ENCODE data around the gene NATD1. TPM values are rescaled to one million over a fixed set of nuclear protein-coding genes. Genes with fewer than 3 reads are reported as not detected.
A peak's percentile ranks its signal among the peaks of the same experiment; 100 is the strongest.

NATD1 gene
- total RNA-seq, 1 donor from 2014 or later, result 4.2 TPM

GRCh38 chr17:21282231-21282630, 29.0 kb upstream of the NATD1 start:
- intact Hi-C loops (cut with DNase I), result loop anchor here (10.0 kb wide), 1 partner anchor 157 kb away; the partner anchor contains the start of gene DHRS7B
- H3K4me1 ChIP-seq, result peaks cover 68% of the 10 kb centered on the region
- H3K4me3 ChIP-seq, result no peak overlapping the region
- H3K36me3 ChIP-seq, result no peaks in the 10 kb centered on the region
- TF ChIP-seq CTCF (IDR thresholded peaks at IDR 0.05) (no peak), POLR2AphosphoS5 (IDR thresholded peaks at IDR 0.05; ENCODE audit: insufficient read depth in 1 of 2, low read depth in 1 of 2) (peak in 1 of 2 donors; percentile 76), POLR2A (IDR thresholded peaks at IDR 0.05) (no peak)
- no peak for DNase-seq (ENCODE audit: extremely low spot score in 2 of 2)
- no peaks in the 10 kb centered on the region for H3K27me3 ChIP-seq
- H3K27ac ChIP-seq, result peak overlapping the region; percentile 94
- H3K9me3 ChIP-seq, result no peaks in the 10 kb centered on the region

GRCh38 chr17:21280081-21280518, 26.9 kb upstream of the NATD1 start:
- H3K27me3 ChIP-seq, result no peaks in the 10 kb centered on the region
- TF ChIP-seq POLR2A (IDR thresholded peaks at IDR 0.05) (no peak), CTCF (IDR thresholded peaks at IDR 0.05) (peak; percentile 86 to 96 (median 92)), POLR2AphosphoS5 (IDR thresholded peaks at IDR 0.05; ENCODE audit: insufficient read depth in 1 of 2, low read depth in 1 of 2) (peak in 1 of 2 donors; percentile 21)
- intact Hi-C loops (cut with DNase I), result loop anchor here (10.0 kb wide), 1 partner anchor 155 kb away; the partner anchor contains the start of gene DHRS7B
- no peak overlapping the region for H3K27ac ChIP-seq
- H3K9me3 ChIP-seq, result no peaks in the 10 kb centered on the region
- no peaks in the 10 kb centered on the region for H3K36me3 ChIP-seq
- peaks cover 57% of the 10 kb centered on the region for H3K4me1 ChIP-seq
- H3K4me3 ChIP-seq, result no peak overlapping the region
- no peak for DNase-seq (ENCODE audit: extremely low spot score in 2 of 2)

GRCh38 chr17:21279582-21279981, 26.4 kb upstream of the NATD1 start:
- H3K36me3 ChIP-seq, result no peaks in the 10 kb centered on the region
- H3K4me3 ChIP-seq, result no peak overlapping the region
- no peak overlapping the region for H3K27ac ChIP-seq
- no peak for TF ChIP-seq CTCF (IDR thresholded peaks at IDR 0.05)
- TF ChIP-seq POLR2A (IDR thresholded peaks at IDR 0.05), result no peak
- no peak for TF ChIP-seq POLR2AphosphoS5 (IDR thresholded peaks at IDR 0.05; ENCODE audit: insufficient read depth in 1 of 2, low read depth in 1 of 2)
- no peaks in the 10 kb centered on the region for H3K9me3 ChIP-seq
- H3K4me1 ChIP-seq, result peaks cover 61% of the 10 kb centered on the region
- intact Hi-C loops (cut with DNase I), result no loop called here
- H3K27me3 ChIP-seq, result no peaks in the 10 kb centered on the region
- DNase-seq (ENCODE audit: extremely low spot score in 2 of 2), result no peak

- H3K4me3 ChIP-seq, result no peak overlapping the region
- no peaks in the 10 kb centered on the region for H3K36me3 ChIP-seq
- DNase-seq (ENCODE audit: extremely low spot score in 2 of 2), result no peak
- intact Hi-C loops (cut with DNase I), result no loop called here
- H3K9me3 ChIP-seq, result no peaks in the 10 kb centered on the region
- H3K27ac ChIP-seq, result no peak overlapping the region
- peaks cover 63% of the 10 kb centered on the region for H3K4me1 ChIP-seq
- no peaks in the 10 kb centered on the region for H3K27me3 ChIP-seq
- TF ChIP-seq POLR2A (IDR thresholded peaks at IDR 0.05) (no peak), POLR2AphosphoS5 (IDR thresholded peaks at IDR 0.05; ENCODE audit: insufficient read depth in 1 of 2, low read depth in 1 of 2) (no peak), CTCF (IDR thresholded peaks at IDR 0.05) (no peak)
Measured at GRCh38 chr17:21279198-21279535, 26.0 kb upstream of the NATD1 start.

GRCh38 chr17:21278450-21279197, 25.4 kb upstream of the NATD1 start:
- Histone ChIP-seq H3K27me3 (no peaks in the 10 kb centered on the region), H3K4me3 (no peak overlapping the region), H3K36me3 (no peaks in the 10 kb centered on the region), H3K9me3 (no peaks in the 10 kb centered on the region), H3K4me1 (peaks cover 59% of the 10 kb centered on the region), H3K27ac (no peak overlapping the region)
- no peak for DNase-seq (ENCODE audit: extremely low spot score in 2 of 2)
- no peak for TF ChIP-seq POLR2A (IDR thresholded peaks at IDR 0.05)
- peak in 1 of 2 donors; percentile 34 for TF ChIP-seq POLR2AphosphoS5 (IDR thresholded peaks at IDR 0.05; ENCODE audit: insufficient read depth in 1 of 2, low read depth in 1 of 2)
- TF ChIP-seq CTCF (IDR thresholded peaks at IDR 0.05), result no peak
- intact Hi-C loops (cut with DNase I), result no loop called here
